ENCODE data around the gene PTPRQ. TPM values are rescaled to one million over a fixed set of nuclear protein-coding genes. Genes with fewer than 3 reads are reported as not detected.

PTPRQ gene
- total RNA-seq, 1 donor = 5.4 TPM

- Histone ChIP-seq H3K79me2 (ENCODE audit: insufficient read depth, low read length) (no peaks in the 10 kb centered on the region), H3K9me3 (ENCODE audit: low read depth, low read length) (no peaks in the 10 kb centered on the region), H3K27me3 (ENCODE audit: insufficient read depth, low read length) (no peaks in the 10 kb centered on the region), H3K4me1 (ENCODE audit: insufficient read depth, low read length) (peaks cover 5% of the 10 kb centered on the region), H3K36me3 (ENCODE audit: insufficient read depth, low read length) (no peaks in the 10 kb centered on the region), H4K20me1 (ENCODE audit: insufficient read depth, low read length) (no peaks in the 10 kb centered on the region), H3K4me2 (ENCODE audit: insufficient read depth, low read length) (no peak overlapping the region), H3K27ac (ENCODE audit: low read depth, low read length) (no peak overlapping the region), H3K4me3 (ENCODE audit: insufficient read depth, low read length) (no peak overlapping the region), H2AFZ (ENCODE audit: low read length) (peak overlapping the region; percentile 63)
- TF ChIP-seq CTCF (IDR thresholded peaks at IDR 0.05; ENCODE audit: extremely low read depth, low read depth, low read length) = no peak
- no peak for DNase-seq (ENCODE audit: insufficient read length, low spot score, missing footprints)
Measured at GRCh38 chr12:80422550-80422949, 21.5 kb upstream of the PTPRQ start.

- Histone ChIP-seq H3K79me2 (ENCODE audit: insufficient read depth, low read length) (no peaks in the 10 kb centered on the region), H3K36me3 (ENCODE audit: insufficient read depth, low read length) (no peaks in the 10 kb centered on the region), H2AFZ (ENCODE audit: low read length) (peak overlapping the region; percentile 36), H3K27me3 (ENCODE audit: insufficient read depth, low read length) (no peaks in the 10 kb centered on the region), H4K20me1 (ENCODE audit: insufficient read depth, low read length) (no peaks in the 10 kb centered on the region), H3K9me3 (ENCODE audit: low read depth, low read length) (no peaks in the 10 kb centered on the region), H3K27ac (ENCODE audit: low read depth, low read length) (no peak overlapping the region), H3K4me1 (ENCODE audit: insufficient read depth, low read length) (no peaks in the 10 kb centered on the region), H3K4me3 (ENCODE audit: insufficient read depth, low read length) (no peak overlapping the region), H3K4me2 (ENCODE audit: insufficient read depth, low read length) (no peak overlapping the region)
- TF ChIP-seq CTCF (IDR thresholded peaks at IDR 0.05; ENCODE audit: extremely low read depth, low read depth, low read length) = no peak
- DNase-seq (ENCODE audit: insufficient read length, low spot score, missing footprints) = no peak
Measured at GRCh38 chr12:80432061-80432460, 12.0 kb upstream of the PTPRQ start.

- H4K20me1 ChIP-seq (ENCODE audit: insufficient read depth, low read length) = no peaks in the 10 kb centered on the region
- peak overlapping the region; percentile 60 for H3K27ac ChIP-seq (ENCODE audit: low read depth, low read length)
- peak overlapping the region; percentile 36 for H2AFZ ChIP-seq (ENCODE audit: low read length)
- H3K4me3 ChIP-seq (ENCODE audit: insufficient read depth, low read length) = peak overlapping the region; percentile 23
- no peaks in the 10 kb centered on the region for H3K9me3 ChIP-seq (ENCODE audit: low read depth, low read length)
- no peaks in the 10 kb centered on the region for H3K27me3 ChIP-seq (ENCODE audit: insufficient read depth, low read length)
- H3K36me3 ChIP-seq (ENCODE audit: insufficient read depth, low read length) = no peaks in the 10 kb centered on the region
- H3K4me1 ChIP-seq (ENCODE audit: insufficient read depth, low read length) = peaks cover 57% of the 10 kb centered on the region
- H3K79me2 ChIP-seq (ENCODE audit: insufficient read depth, low read length) = peaks cover 7% of the 10 kb centered on the region
- DNase-seq (ENCODE audit: insufficient read length, low spot score, missing footprints) = no peak
- no peak for TF ChIP-seq CTCF (IDR thresholded peaks at IDR 0.05; ENCODE audit: extremely low read depth, low read depth, low read length)
- H3K4me2 ChIP-seq (ENCODE audit: insufficient read depth, low read length) = peak overlapping the region; percentile 20
Measured at GRCh38 chr12:80441921-80442320, 2.1 kb upstream of the PTPRQ start.

- no peaks in the 10 kb centered on the region for H3K27me3 ChIP-seq (ENCODE audit: insufficient read depth, low read length)
- H3K4me3 ChIP-seq (ENCODE audit: insufficient read depth, low read length) = peak overlapping the region; percentile 23
- no peaks in the 10 kb centered on the region for H3K9me3 ChIP-seq (ENCODE audit: low read depth, low read length)
- no peak for DNase-seq (ENCODE audit: insufficient read length, low spot score, missing footprints)
- H4K20me1 ChIP-seq (ENCODE audit: insufficient read depth, low read length) = no peaks in the 10 kb centered on the region
- H3K4me2 ChIP-seq (ENCODE audit: insufficient read depth, low read length) = peak overlapping the region; percentile 25
- H3K27ac ChIP-seq (ENCODE audit: low read depth, low read length) = peak overlapping the region; percentile 60
- H3K79me2 ChIP-seq (ENCODE audit: insufficient read depth, low read length) = peaks cover 7% of the 10 kb centered on the region
- peak overlapping the region; percentile 36 for H2AFZ ChIP-seq (ENCODE audit: low read length)
- no peak for TF ChIP-seq CTCF (IDR thresholded peaks at IDR 0.05; ENCODE audit: extremely low read depth, low read depth, low read length)
- peaks cover 57% of the 10 kb centered on the region for H3K4me1 ChIP-seq (ENCODE audit: insufficient read depth, low read length)
- no peaks in the 10 kb centered on the region for H3K36me3 ChIP-seq (ENCODE audit: insufficient read depth, low read length)
Measured at GRCh38 chr12:80442426-80443222, 1.4 kb upstream of the PTPRQ start.
